Measurements from ENCODE around the gene SEMA7A.

Gene SEMA7A

DNA sequence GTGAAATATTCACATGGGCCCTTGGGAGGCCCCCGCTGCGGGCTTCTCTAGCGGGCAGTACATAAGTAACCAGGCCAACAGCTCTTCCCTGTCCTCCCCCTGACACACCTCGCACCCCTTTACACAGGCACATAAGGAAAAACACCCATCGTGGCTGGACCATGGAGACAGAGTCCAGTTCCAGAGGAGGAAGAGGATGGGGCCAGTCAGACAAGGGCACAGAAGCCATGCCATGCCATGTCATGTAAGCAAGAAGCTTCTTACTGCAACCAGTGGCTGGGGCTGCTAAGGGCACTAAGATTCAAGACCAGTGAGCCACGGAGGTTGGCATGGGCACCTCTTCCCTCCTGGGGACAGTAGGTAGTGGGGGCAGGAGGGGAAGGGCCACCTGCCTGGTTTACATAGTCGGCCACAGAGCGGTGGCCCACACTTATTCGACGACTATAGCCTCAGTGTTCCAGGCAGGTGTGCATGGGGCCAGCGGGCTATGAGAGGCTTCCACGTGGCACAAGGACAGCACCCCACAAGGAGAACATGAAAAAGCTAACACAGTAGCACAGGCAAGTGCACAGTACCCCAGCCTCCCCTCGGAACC lies 60.6 kb downstream of the SEMA7A start:
- no peak for DNase-seq
- peaks cover 5% of the 10 kb centered on the region for H3K27me3 ChIP-seq (replicated peaks; ENCODE audit: control insufficient read depth, insufficient read depth, low read length, poor library complexity, severe bottlenecking)

DNA sequence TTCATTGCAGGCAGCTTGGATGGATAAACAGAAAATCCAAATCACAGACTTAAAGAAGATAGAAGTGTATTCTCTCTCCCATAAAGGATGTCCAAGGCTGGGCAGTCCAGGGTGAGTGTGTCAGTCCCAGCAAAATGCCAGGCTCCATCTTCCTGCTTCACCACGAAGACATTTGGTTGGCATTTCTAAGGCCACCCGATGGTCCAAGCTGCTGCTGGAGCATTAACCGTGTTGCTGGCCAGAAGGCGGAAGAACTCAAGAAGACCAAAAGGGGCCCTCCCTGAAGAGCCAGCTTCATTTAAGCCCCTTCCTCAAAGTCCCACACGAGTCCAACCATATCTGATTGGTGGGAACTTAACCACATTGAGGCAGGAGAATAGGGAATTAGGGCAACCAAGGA lies 63.3 kb downstream of the SEMA7A start:
- Histone ChIP-seq H3K4me3 (ENCODE audit: insufficient read depth, low read depth, low read length, poor library complexity, severe bottlenecking) (no peak overlapping the region), H3K27me3 (replicated peaks; ENCODE audit: control insufficient read depth, insufficient read depth, low read length, poor library complexity, severe bottlenecking) (peaks cover 16% of the 10 kb centered on the region), H3K4me1 (ENCODE audit: control insufficient read depth, insufficient read depth, low read length, poor library complexity, severe bottlenecking) (peaks cover 11% of the 10 kb centered on the region), H3K36me3 (ENCODE audit: control insufficient read depth, insufficient read depth, low read length) (no peaks in the 10 kb centered on the region), H3K27ac (ENCODE audit: insufficient read depth, low read length, poor library complexity, severe bottlenecking) (no peak overlapping the region), H3K9me3 (ENCODE audit: control insufficient read depth, low read length) (no peaks in the 10 kb centered on the region)
- DNase-seq: no peak

More for the DNA sequence above, 60.6 kb downstream of the SEMA7A start:
- Histone ChIP-seq H3K4me3 (ENCODE audit: insufficient read depth, low read depth, low read length, poor library complexity, severe bottlenecking) (no peak overlapping the region), H3K4me1 (ENCODE audit: control insufficient read depth, insufficient read depth, low read length, poor library complexity, severe bottlenecking) (peaks cover 8% of the 10 kb centered on the region), H3K9me3 (ENCODE audit: control insufficient read depth, low read length) (no peaks in the 10 kb centered on the region), H3K36me3 (ENCODE audit: control insufficient read depth, insufficient read depth, low read length) (no peaks in the 10 kb centered on the region), H3K27ac (ENCODE audit: insufficient read depth, low read length, poor library complexity, severe bottlenecking) (no peak overlapping the region)

DNA sequence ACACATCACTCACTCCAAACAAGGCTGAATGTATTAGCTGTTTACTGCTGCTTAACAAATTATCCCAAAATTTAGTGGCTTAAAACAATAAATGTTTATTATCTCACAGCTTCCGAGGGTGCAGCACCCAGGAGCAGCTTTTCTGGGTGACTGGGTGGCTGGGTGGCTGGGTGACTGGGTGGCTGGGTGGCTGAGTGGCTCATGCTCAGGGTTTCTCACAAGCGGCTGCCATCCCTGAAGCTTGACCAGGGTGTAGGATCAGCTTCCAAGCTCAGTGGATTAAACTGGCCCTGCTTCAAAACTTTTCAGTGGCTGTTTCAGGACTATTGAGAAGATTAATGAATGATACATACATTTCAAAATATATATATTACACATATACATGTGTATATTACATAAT lies 64.0 kb downstream of the SEMA7A start:
- no peaks in the 10 kb centered on the region for H3K9me3 ChIP-seq (ENCODE audit: control insufficient read depth, low read length)
- DNase-seq: no peak
- H3K36me3 ChIP-seq (ENCODE audit: control insufficient read depth, insufficient read depth, low read length): no peaks in the 10 kb centered on the region
- H3K27me3 ChIP-seq (replicated peaks; ENCODE audit: control insufficient read depth, insufficient read depth, low read length, poor library complexity, severe bottlenecking): peaks cover 23% of the 10 kb centered on the region
- no peak overlapping the region for H3K27ac ChIP-seq (ENCODE audit: insufficient read depth, low read length, poor library complexity, severe bottlenecking)
- no peak overlapping the region for H3K4me3 ChIP-seq (ENCODE audit: insufficient read depth, low read depth, low read length, poor library complexity, severe bottlenecking)
- H3K4me1 ChIP-seq (ENCODE audit: control insufficient read depth, insufficient read depth, low read length, poor library complexity, severe bottlenecking): peaks cover 7% of the 10 kb centered on the region

DNA sequence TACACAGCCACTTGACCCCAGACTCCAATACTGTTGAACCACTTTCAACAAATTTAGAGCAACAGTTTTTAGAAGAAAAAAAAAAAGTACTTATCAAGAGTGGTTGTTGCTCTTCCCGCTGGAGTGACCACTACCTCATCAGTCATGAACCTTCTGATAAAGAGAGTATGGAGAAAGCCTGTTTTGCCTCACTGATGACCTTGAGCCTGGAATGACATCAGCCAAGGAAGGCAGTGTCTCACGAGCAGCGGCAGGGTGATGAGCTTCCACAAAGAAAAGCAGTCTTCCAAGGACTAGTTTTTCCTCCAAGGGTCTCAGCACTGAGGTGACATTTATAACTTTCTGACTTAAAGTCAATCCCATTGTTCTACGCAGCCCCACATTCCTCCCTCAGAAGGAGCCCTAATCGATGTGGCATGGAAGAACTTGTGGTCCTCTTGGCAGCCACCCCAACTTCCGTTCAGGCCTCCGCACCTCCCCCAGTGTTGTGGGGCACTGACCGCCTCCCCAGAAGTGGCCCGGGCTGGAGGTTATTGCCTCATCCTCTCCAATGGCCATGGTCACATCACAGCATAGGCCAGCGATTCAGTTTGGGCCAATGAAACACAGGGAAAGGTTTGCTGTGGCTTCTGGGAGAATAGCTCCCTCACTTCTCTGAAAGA lies 64.5 kb downstream of the SEMA7A start:
- Histone ChIP-seq H3K4me3 (ENCODE audit: insufficient read depth, low read depth, low read length, poor library complexity, severe bottlenecking) (no peak overlapping the region), H3K27ac (ENCODE audit: insufficient read depth, low read length, poor library complexity, severe bottlenecking) (no peak overlapping the region), H3K36me3 (ENCODE audit: control insufficient read depth, insufficient read depth, low read length) (no peaks in the 10 kb centered on the region), H3K27me3 (replicated peaks; ENCODE audit: control insufficient read depth, insufficient read depth, low read length, poor library complexity, severe bottlenecking) (peaks cover 29% of the 10 kb centered on the region), H3K4me1 (ENCODE audit: control insufficient read depth, insufficient read depth, low read length, poor library complexity, severe bottlenecking) (peaks cover 3% of the 10 kb centered on the region), H3K9me3 (ENCODE audit: control insufficient read depth, low read length) (no peaks in the 10 kb centered on the region)
- no peak for DNase-seq

DNA sequence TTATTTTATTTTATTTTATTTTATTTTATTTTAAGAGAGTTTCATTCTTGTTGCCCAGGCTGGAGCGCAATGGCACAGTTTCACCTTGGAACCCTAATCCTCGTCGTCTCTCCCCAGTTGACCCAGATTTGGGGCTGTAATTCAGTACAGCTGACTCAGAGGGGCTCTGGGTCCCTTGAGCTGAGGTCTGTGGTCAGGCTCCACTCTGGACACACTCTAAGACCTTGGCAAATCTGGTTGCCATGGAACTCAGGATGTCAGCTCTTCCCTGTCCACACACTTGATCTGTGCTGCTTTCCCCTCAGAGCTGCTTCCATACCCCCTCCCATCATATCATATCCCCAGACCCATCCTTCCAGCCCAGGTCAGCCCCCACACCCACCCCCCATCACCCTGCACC lies 65.6 kb downstream of the SEMA7A start:
- Histone ChIP-seq H3K27ac (ENCODE audit: insufficient read depth, low read length, poor library complexity, severe bottlenecking) (no peak overlapping the region), H3K4me1 (ENCODE audit: control insufficient read depth, insufficient read depth, low read length, poor library complexity, severe bottlenecking) (peaks cover 3% of the 10 kb centered on the region), H3K9me3 (ENCODE audit: control insufficient read depth, low read length) (no peaks in the 10 kb centered on the region), H3K36me3 (ENCODE audit: control insufficient read depth, insufficient read depth, low read length) (no peaks in the 10 kb centered on the region), H3K27me3 (replicated peaks; ENCODE audit: control insufficient read depth, insufficient read depth, low read length, poor library complexity, severe bottlenecking) (peaks cover 29% of the 10 kb centered on the region), H3K4me3 (ENCODE audit: insufficient read depth, low read depth, low read length, poor library complexity, severe bottlenecking) (no peak overlapping the region)
- no peak for DNase-seq

DNA sequence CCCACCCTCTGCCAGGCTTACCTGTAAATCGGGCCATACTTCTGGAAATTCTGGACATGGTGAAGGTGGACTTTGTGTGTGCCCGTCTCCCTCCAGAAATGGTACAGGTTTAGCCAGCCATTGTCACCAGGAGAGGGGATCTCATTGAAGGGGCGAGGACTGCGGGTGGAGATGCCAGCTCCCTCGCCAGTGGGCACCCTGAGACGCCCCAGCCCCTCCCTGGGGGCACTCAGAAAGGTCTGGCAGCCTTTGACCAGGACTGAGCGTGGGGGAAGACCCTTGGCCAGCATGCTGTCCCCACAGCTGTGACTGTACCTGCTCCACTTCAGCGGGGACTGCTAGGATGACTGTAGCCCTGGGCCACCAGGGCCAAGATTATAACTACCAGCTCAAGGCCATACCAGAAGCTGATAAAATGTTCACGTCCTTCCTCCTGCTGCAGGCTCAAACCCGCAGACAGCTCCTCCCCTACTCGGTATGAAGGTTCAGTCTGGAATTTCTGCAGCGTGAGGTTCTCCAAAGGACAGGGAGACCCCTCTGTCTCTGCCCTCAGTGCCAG lies 66.4 kb downstream of the SEMA7A start, which contains the start of gene CYP11A1:
Gene CYP11A1, minus strand, starts transcription at position 351 of the 559 bp plus-strand sequence. Its CDS starts 61 bp downstream, at position 290.
- Histone ChIP-seq H3K4me3 (ENCODE audit: insufficient read depth, low read depth, low read length, poor library complexity, severe bottlenecking) (no peak within 1 kb of the TSS), H3K27ac (ENCODE audit: insufficient read depth, low read length, poor library complexity, severe bottlenecking) (no peak within 1 kb of the TSS), H3K27me3 (replicated peaks; ENCODE audit: control insufficient read depth, insufficient read depth, low read length, poor library complexity, severe bottlenecking) (peaks cover 29% of the 10 kb centered on the region), H3K4me1 (ENCODE audit: control insufficient read depth, insufficient read depth, low read length, poor library complexity, severe bottlenecking) (peaks cover 3% of the 10 kb centered on the region), H3K9me3 (ENCODE audit: control insufficient read depth, low read length) (no peaks in the 10 kb centered on the region), H3K36me3 (ENCODE audit: control insufficient read depth, insufficient read depth, low read length) (no peaks in the 10 kb centered on the region)
- no peak for DNase-seq

DNA sequence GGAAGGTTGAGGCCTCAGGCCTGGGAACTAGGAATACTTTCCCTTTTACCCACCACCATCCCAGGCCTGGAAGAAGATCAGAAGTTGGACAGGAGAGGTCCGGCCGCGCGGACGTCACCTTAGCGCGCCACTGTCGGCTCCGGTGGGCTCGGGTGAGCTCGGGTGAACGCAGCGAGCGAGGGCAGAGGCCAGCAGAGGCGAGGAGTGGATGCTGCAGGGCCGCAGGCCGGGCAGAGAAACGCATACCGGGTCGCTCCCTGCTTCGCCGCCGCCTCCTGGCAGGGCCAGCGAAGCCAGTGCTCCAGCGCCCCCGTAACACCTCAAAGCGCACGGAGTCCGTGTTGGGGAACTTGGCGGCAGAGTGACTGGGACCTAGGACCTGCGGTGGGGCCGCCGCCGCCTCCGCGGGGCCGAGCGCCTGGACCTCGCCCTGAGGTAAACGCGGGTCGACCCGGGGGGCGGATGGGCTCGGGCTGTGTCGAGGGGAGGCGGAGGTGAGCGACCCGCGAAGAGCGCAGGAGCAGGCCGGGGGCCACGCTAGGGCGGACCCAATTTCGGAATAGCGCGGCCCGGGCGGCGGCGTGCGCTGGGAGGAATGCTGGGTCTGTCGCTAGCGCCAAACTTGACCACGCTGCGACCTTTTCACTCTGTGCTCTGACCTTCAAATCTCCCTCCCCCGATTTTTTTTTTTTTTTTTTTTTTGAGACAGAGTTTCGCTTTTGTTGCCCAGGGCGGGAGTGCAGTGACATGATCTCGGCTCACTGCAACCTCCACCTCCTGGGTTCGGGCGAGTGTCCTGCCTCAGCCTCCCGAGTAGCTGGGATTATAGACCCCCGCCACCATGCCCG lies 67.9 kb downstream of the SEMA7A start:
- H3K4me3 ChIP-seq (ENCODE audit: insufficient read depth, low read depth, low read length, poor library complexity, severe bottlenecking): peak overlapping the region; percentile 40

DNA sequence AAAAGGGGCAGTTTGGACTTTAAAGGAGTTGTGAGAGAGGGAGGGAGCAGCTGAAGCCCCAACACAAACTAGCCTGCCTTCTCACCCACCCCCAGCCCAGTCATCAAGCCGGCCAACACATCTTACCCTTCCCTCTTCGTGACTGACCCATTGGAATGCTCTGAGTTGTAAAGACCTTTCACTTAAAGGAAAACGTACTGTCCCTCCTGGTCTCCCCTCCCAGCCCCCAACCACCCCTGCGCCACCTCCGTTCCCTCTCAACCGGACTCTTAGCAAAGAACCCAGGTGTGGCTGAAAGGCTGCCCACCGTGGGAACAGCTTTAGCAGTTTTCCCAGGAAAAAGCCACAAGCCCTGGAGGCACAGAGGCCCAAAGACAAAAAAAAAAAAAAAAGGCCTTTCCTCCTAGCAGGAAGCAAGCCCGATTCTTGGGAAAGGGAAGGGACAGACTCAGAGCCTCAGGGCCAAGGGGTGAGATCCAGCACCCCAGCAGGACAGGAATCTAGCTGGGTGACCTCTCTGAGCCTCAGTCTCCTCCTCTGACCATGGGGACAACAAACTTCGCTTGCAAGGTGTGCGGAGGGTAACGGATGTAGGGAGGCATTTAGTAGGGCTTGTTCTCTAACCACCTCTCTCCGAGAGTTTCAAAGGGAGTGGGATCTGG lies 68.7 kb downstream of the SEMA7A start:
- H3K27ac ChIP-seq (ENCODE audit: insufficient read depth, low read length, poor library complexity, severe bottlenecking): no peak overlapping the region
- peaks cover 29% of the 10 kb centered on the region for H3K27me3 ChIP-seq (replicated peaks; ENCODE audit: control insufficient read depth, insufficient read depth, low read length, poor library complexity, severe bottlenecking)
- no peaks in the 10 kb centered on the region for H3K36me3 ChIP-seq (ENCODE audit: control insufficient read depth, insufficient read depth, low read length)
- H3K4me1 ChIP-seq (ENCODE audit: control insufficient read depth, insufficient read depth, low read length, poor library complexity, severe bottlenecking): peaks cover 3% of the 10 kb centered on the region
- H3K4me3 ChIP-seq (ENCODE audit: insufficient read depth, low read depth, low read length, poor library complexity, severe bottlenecking): no peak overlapping the region
- DNase-seq: no peak
- no peaks in the 10 kb centered on the region for H3K9me3 ChIP-seq (ENCODE audit: control insufficient read depth, low read length)

More for the DNA sequence above, 67.9 kb downstream of the SEMA7A start:
- Histone ChIP-seq H3K27me3 (replicated peaks; ENCODE audit: control insufficient read depth, insufficient read depth, low read length, poor library complexity, severe bottlenecking) (peaks cover 29% of the 10 kb centered on the region), H3K4me1 (ENCODE audit: control insufficient read depth, insufficient read depth, low read length, poor library complexity, severe bottlenecking) (peaks cover 3% of the 10 kb centered on the region), H3K27ac (ENCODE audit: insufficient read depth, low read length, poor library complexity, severe bottlenecking) (no peak overlapping the region), H3K9me3 (ENCODE audit: control insufficient read depth, low read length) (no peaks in the 10 kb centered on the region), H3K36me3 (ENCODE audit: control insufficient read depth, insufficient read depth, low read length) (no peaks in the 10 kb centered on the region)
- DNase-seq: no peak

DNA sequence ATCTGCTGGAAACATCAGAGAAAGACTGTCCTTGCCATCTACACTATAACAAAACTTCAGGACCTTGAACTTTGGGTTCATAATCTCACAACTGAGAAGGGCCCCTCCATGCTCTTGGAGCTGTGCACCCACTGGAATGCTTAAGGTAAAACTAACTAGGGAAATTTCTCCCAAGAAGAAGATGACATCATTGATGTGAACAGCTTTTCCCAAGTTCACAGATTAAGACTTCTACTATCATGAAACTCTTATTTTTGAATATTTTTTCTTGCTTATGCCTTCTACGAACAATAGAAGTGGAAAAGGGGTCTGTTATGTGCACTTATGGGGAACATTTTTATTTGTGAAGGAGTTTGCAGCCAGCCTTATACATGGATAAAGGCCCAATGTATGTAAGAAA lies 71.3 kb downstream of the SEMA7A start:
- Histone ChIP-seq H3K36me3 (ENCODE audit: control insufficient read depth, insufficient read depth, low read length) (no peaks in the 10 kb centered on the region), H3K27me3 (replicated peaks; ENCODE audit: control insufficient read depth, insufficient read depth, low read length, poor library complexity, severe bottlenecking) (peaks cover 24% of the 10 kb centered on the region), H3K4me1 (ENCODE audit: control insufficient read depth, insufficient read depth, low read length, poor library complexity, severe bottlenecking) (peaks cover 3% of the 10 kb centered on the region), H3K27ac (ENCODE audit: insufficient read depth, low read length, poor library complexity, severe bottlenecking) (no peak overlapping the region), H3K9me3 (ENCODE audit: control insufficient read depth, low read length) (no peaks in the 10 kb centered on the region), H3K4me3 (ENCODE audit: insufficient read depth, low read depth, low read length, poor library complexity, severe bottlenecking) (no peak overlapping the region)
- DNase-seq: no peak
